ENCODE results near the gene ALDH5A1. TPM values are rescaled to one million over a fixed set of nuclear protein-coding genes. Genes with fewer than 3 reads are reported as not detected.

Gene ALDH5A1
- total RNA-seq, 2 donors from 2014 or later = 2.3 to 3.1 TPM

- Mint-ChIP-seq H3K36me3 (no peaks in the 10 kb centered on the region), H3K4me3 (no peak overlapping the region), H3K9me3 (no peaks in the 10 kb centered on the region), H3K27ac (no peak overlapping the region), H3K4me1 (ENCODE audit: low read depth in 2 of 2) (no peaks in the 10 kb centered on the region), H3K27me3 (no peaks in the 10 kb centered on the region)
- ATAC-seq (no peak), DNase-seq (ENCODE audit: low spot score) (no peak)
Observed at GRCh38 chr6:24469811-24470210, 25.0 kb upstream of the ALDH5A1 start.

DNA sequence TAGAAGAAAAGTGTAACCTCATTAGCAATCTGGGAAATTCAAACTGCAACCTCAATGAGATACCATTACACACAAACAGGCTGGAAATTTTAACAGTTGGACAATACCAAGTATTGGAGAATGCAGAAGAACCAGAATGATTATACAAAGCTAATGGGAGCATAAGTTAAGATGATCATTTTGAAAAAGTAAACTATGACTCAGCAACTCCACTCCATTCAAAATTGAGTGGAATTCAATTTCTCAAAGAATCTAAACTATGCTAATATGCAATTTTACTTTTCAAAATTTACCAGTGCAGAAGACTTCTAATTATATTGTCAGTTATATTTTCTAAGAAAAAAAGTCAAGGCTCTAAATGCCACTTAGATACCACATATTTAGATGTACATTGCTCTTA is 22.6 kb upstream of the ALDH5A1 start:
- Mint-ChIP-seq H3K4me1 (ENCODE audit: low read depth in 2 of 2) (no peaks in the 10 kb centered on the region), H3K9me3 (no peaks in the 10 kb centered on the region), H3K27ac (no peak overlapping the region), H3K4me3 (no peak overlapping the region), H3K27me3 (no peaks in the 10 kb centered on the region), H3K36me3 (no peaks in the 10 kb centered on the region)
- DNase-seq (ENCODE audit: low spot score) (no peak), ATAC-seq (no peak)

- ATAC-seq = no peak
- no peaks in the 10 kb centered on the region for H3K4me1 Mint-ChIP-seq (ENCODE audit: low read depth in 2 of 2)
- H3K36me3 Mint-ChIP-seq = no peaks in the 10 kb centered on the region
- H3K27me3 Mint-ChIP-seq = no peaks in the 10 kb centered on the region
- no peak overlapping the region for H3K4me3 Mint-ChIP-seq
- no peak for DNase-seq (ENCODE audit: low spot score)
- H3K27ac Mint-ChIP-seq = no peak overlapping the region
- no peaks in the 10 kb centered on the region for H3K9me3 Mint-ChIP-seq
Observed at GRCh38 chr6:24476631-24477030, 18.1 kb upstream of the ALDH5A1 start.

- DNase-seq (ENCODE audit: low spot score) (no peak), ATAC-seq (no peak)
- H3K9me3 Mint-ChIP-seq = no peaks in the 10 kb centered on the region
- H3K4me1 Mint-ChIP-seq (ENCODE audit: low read depth in 2 of 2) = no peaks in the 10 kb centered on the region
- no peaks in the 10 kb centered on the region for H3K27me3 Mint-ChIP-seq
- no peaks in the 10 kb centered on the region for H3K36me3 Mint-ChIP-seq
- no peak overlapping the region for H3K27ac Mint-ChIP-seq
- H3K4me3 Mint-ChIP-seq = no peak overlapping the region
Observed at GRCh38 chr6:24477070-24477469, 17.7 kb upstream of the ALDH5A1 start.

- Mint-ChIP-seq H3K4me3 (no peak overlapping the region), H3K9me3 (no peaks in the 10 kb centered on the region), H3K36me3 (no peaks in the 10 kb centered on the region), H3K4me1 (ENCODE audit: low read depth in 2 of 2) (no peaks in the 10 kb centered on the region), H3K27me3 (no peaks in the 10 kb centered on the region), H3K27ac (no peak overlapping the region)
- ATAC-seq (no peak), DNase-seq (ENCODE audit: low spot score) (no peak)
Observed at GRCh38 chr6:24478903-24479302, 15.9 kb upstream of the ALDH5A1 start.

DNA sequence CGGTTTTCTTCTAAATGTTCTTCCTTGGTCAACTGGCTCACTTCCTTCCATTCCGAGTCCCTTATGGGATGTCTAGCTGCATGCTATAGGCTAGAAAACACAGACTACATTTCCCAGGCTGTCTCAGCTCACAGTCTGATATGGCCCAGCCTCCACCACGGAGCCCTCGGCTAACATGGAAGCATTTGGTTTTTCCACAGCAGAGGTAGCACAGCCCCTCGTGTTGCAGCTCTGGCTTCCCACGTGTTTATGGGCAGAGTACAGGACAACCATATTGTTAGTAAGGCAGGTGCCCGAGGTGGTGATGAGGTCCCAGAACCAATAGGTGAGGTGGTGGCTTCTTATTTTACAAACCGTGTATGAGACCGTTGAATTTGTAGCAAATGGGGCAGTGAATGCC is 14.1 kb upstream of the ALDH5A1 start:
- H3K27me3 Mint-ChIP-seq = no peaks in the 10 kb centered on the region
- H3K27ac Mint-ChIP-seq = no peak overlapping the region
- H3K4me3 Mint-ChIP-seq = no peak overlapping the region
- ATAC-seq = no peak
- H3K4me1 Mint-ChIP-seq (ENCODE audit: low read depth in 2 of 2) = no peaks in the 10 kb centered on the region
- H3K9me3 Mint-ChIP-seq = no peaks in the 10 kb centered on the region
- DNase-seq (ENCODE audit: low spot score) = no peak
- H3K36me3 Mint-ChIP-seq = no peaks in the 10 kb centered on the region

DNA sequence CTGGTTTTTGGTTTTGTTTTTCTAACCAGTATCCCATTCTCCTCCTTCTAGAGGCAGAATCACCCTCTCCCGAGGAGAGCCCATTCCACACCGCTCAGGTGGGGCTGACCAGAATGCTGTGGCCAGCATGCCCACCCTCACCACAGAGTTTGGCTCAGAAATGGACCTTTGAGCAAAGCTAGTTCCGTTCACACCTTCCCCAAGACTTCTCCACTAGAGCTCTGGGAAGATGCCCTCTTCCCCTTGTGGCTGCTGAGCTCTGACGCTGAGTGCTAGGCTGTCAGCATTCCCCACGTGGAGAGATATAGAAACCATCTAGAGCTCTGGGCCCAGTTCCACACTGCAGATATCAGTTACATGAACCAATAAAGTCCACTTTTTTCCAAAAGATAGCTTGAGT is 13.3 kb upstream of the ALDH5A1 start:
- H3K4me3 Mint-ChIP-seq = no peak overlapping the region
- H3K27me3 Mint-ChIP-seq = no peaks in the 10 kb centered on the region
- DNase-seq (ENCODE audit: low spot score) = no peak
- H3K27ac Mint-ChIP-seq = no peak overlapping the region
- ATAC-seq = no peak
- no peaks in the 10 kb centered on the region for H3K4me1 Mint-ChIP-seq (ENCODE audit: low read depth in 2 of 2)
- no peaks in the 10 kb centered on the region for H3K9me3 Mint-ChIP-seq
- H3K36me3 Mint-ChIP-seq = no peaks in the 10 kb centered on the region

DNA sequence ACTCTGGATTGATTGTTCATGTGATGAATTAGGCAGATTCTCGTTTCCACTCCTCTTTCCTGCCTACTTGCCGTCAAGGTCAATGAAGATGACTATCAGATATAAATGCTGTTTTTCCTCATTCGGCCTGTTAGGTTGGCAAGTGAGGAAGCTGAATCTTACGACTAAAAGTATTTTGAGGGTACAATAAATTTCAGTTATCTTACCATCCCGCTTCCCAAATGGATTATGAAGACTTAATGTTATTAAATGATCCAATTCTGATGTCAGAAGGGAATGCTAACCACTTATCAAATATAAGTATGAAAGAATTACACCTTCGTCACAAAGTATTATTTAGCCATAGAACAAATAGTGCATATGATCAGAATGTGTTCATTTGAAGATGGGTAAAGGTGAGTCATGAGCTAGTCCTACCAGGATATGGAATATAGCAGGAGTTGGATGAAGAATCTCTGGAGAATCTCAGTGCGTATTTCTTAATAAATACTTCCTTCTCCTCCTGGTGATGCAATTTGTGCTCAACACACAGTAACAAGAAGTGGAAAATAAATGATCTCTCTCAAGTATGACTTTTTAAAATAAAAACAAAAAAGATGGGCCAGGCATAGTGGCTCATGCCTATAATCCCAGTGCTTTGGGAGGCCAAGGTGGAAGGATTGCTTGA is 10.0 kb upstream of the ALDH5A1 start:
- no peaks in the 10 kb centered on the region for H3K4me1 Mint-ChIP-seq (ENCODE audit: low read depth in 2 of 2)
- H3K36me3 Mint-ChIP-seq = no peaks in the 10 kb centered on the region
- H3K9me3 Mint-ChIP-seq = no peaks in the 10 kb centered on the region
- no peak overlapping the region for H3K4me3 Mint-ChIP-seq
- H3K27me3 Mint-ChIP-seq = no peaks in the 10 kb centered on the region
- H3K27ac Mint-ChIP-seq = no peak overlapping the region
- DNase-seq (ENCODE audit: low spot score) (no peak), ATAC-seq (no peak)

DNA sequence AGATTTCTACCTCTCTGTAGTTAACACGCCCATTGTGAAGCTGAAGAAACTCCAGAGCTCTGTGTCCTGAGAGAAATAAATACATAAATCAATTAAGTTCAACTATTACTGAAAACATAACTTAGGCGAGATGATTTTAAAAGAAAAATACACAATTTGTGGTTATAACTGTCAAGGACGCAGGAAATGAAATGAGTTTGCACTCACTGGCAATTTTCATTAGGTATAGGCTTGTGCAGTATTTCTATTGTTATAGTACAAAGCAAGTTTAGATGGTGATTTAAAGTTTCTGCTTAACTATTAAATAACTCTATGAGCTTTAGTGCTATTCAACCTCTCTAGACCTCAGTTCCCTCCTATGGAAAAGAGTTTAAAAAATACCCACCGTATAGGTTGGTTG is 8.7 kb upstream of the ALDH5A1 start:
- Mint-ChIP-seq H3K4me3 (no peak overlapping the region), H3K4me1 (ENCODE audit: low read depth in 2 of 2) (no peaks in the 10 kb centered on the region), H3K36me3 (no peaks in the 10 kb centered on the region), H3K27ac (no peak overlapping the region), H3K27me3 (no peaks in the 10 kb centered on the region), H3K9me3 (no peaks in the 10 kb centered on the region)
- ATAC-seq (peak in 1 of 2 donors; percentile 62), DNase-seq (ENCODE audit: low spot score) (no peak)

- peaks cover 0 to 3% of the 10 kb centered on the region in 2 donors for H3K27me3 Mint-ChIP-seq
- H3K4me3 Mint-ChIP-seq = no peak within 1 kb of the TSS
- DNase-seq (ENCODE audit: low spot score) (no peak), ATAC-seq (no peak)
- H3K4me1 Mint-ChIP-seq (ENCODE audit: low read depth in 2 of 2) = peaks cover 8 to 11% of the 10 kb centered on the region in 2 donors
- H3K9me3 Mint-ChIP-seq = no peaks in the 10 kb centered on the region
- H3K36me3 Mint-ChIP-seq = no peaks in the 10 kb centered on the region
- H3K27ac Mint-ChIP-seq = no peak within 1 kb of the TSS
Observed at GRCh38 chr6:24489470-24489869, 5.3 kb upstream of the ALDH5A1 start, which contains the start of gene GPLD1. Gene GPLD1 (minus strand): TSS chr6:24489578. CDS start chr6:24489511, 67 bp downstream.

- no peak for ATAC-seq
- H3K36me3 Mint-ChIP-seq = no peaks in the 10 kb centered on the region
- peaks cover 0 to 3% of the 10 kb centered on the region in 2 donors for H3K27me3 Mint-ChIP-seq
- no peak overlapping the region for H3K27ac Mint-ChIP-seq
- DNase-seq (ENCODE audit: low spot score) = no peak
- H3K9me3 Mint-ChIP-seq = no peaks in the 10 kb centered on the region
- peaks cover 8 to 11% of the 10 kb centered on the region in 2 donors for H3K4me1 Mint-ChIP-seq (ENCODE audit: low read depth in 2 of 2)
- no peak overlapping the region for H3K4me3 Mint-ChIP-seq
Observed at GRCh38 chr6:24489881-24490280, 4.9 kb upstream of the ALDH5A1 start.

DNA sequence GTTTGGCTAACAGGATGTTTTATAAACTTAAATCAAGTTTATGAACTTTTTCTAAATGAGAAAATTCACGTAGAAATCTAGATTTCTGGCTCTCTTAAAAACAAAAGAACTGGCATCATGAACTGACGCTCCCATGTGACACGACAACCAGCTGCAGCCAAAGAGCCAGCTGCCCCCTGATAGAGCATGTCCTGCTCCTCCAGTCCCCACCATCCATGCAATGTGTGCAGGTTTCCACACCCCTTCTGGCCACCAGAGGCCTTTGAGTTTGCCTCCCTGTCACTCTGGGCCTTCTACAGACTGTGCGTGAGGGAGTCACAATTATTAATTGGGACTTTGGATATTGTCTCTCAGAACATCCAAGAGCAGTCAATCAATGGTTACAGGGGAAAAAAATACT is 3.8 kb upstream of the ALDH5A1 start:
- Mint-ChIP-seq H3K27me3 (peaks cover 0 to 3% of the 10 kb centered on the region in 2 donors), H3K4me3 (no peak overlapping the region), H3K36me3 (no peaks in the 10 kb centered on the region), H3K4me1 (ENCODE audit: low read depth in 2 of 2) (peaks cover 8 to 11% of the 10 kb centered on the region in 2 donors), H3K9me3 (no peaks in the 10 kb centered on the region), H3K27ac (no peak overlapping the region)
- ATAC-seq (no peak), DNase-seq (ENCODE audit: low spot score) (no peak)

- no peak overlapping the region for H3K27ac Mint-ChIP-seq
- H3K4me3 Mint-ChIP-seq = no peak overlapping the region
- H3K4me1 Mint-ChIP-seq (ENCODE audit: low read depth in 2 of 2) = peaks cover 8 to 11% of the 10 kb centered on the region in 2 donors
- peaks cover 3% of the 10 kb centered on the region for H3K9me3 Mint-ChIP-seq
- peaks cover 9% of the 10 kb centered on the region for H3K36me3 Mint-ChIP-seq
- DNase-seq (ENCODE audit: low spot score) = no peak
- H3K27me3 Mint-ChIP-seq = peaks cover 0 to 3% of the 10 kb centered on the region in 2 donors
- no peak for ATAC-seq
Observed at GRCh38 chr6:24492475-24492874, 2.3 kb upstream of the ALDH5A1 start.

- H3K4me1 Mint-ChIP-seq (ENCODE audit: low read depth in 2 of 2) = peaks cover 8 to 11% of the 10 kb centered on the region in 2 donors
- H3K27me3 Mint-ChIP-seq = peaks cover 0 to 3% of the 10 kb centered on the region in 2 donors
- H3K4me3 Mint-ChIP-seq = peak overlapping the region; percentile 80
- H3K27ac Mint-ChIP-seq = peak overlapping the region; percentile 17 to 63
- H3K9me3 Mint-ChIP-seq = peaks cover 3% of the 10 kb centered on the region
- ATAC-seq (peak; percentile 1 to 2), DNase-seq (ENCODE audit: low spot score) (no peak)
- H3K36me3 Mint-ChIP-seq = peaks cover 9% of the 10 kb centered on the region
Observed at GRCh38 chr6:24493945-24494820, 586 bp upstream of the ALDH5A1 start.

Measured in natural killer cell treated with Interleukin-12 subunit alpha and Interleukin-12 subunit beta and Interleukin-15 and Interleukin-18, amount 100 ng/mL, for 72 hours (primary cell).